ENCODE measurements around the gene NANOGP8. TPM values are rescaled to one million over a fixed set of nuclear protein-coding genes. Genes with fewer than 3 reads are reported as not detected.

The NANOGP8 gene
- total RNA-seq (2022; extraction: Qiagen RNA extraction; ENCODE audit: low read depth), result not detected in 5 replicates

GRCh38 chr15:35085176-35085919, at the start of gene NANOGP8:
NANOGP8 (minus strand) TSS chr15:35085295; CDS start chr15:35085110, 185 bp downstream.

Other genes with a start within 250 kb of the NANOGP8 start
- gene AQR, start 115.6 kb downstream of the NANOGP8 start, total RNA-seq (2022; extraction: Qiagen RNA extraction; ENCODE audit: low read depth), result 30.9 to 36.2 TPM (median 33.5 TPM) in 5 replicates
- 6.9 to 17.7 TPM (median 16.0 TPM) in 5 replicates for gene ZNF770, start 97.0 kb downstream of the NANOGP8 start, total RNA-seq (2022; extraction: Qiagen RNA extraction; ENCODE audit: low read depth)